T-cell (primary cell): ENCODE results near the gene CCDC180. TPM values are rescaled to one million over a fixed set of nuclear protein-coding genes. Genes with fewer than 3 reads are reported as not detected.

ENCODE experiments used
- ATAC-seq, 4 experiments: fragments of 200-7000 bp in 3 of 4; fragments of 150-1000 bp in 1 of 4; cut with Tn5 transposase; replicated peaks in 1 of 4; 1 replicate in 3 of 4; 2 replicates in 1 of 4; pipeline ENCODE4 v1.10.0; 2021; ENCODE audit warnings: moderate library complexity in 3 of 4, mild to moderate bottlenecking in 2 of 4, moderate number of reproducible peaks in 1 of 4
- CTCF ChIA-PET, 2 donors: fragments of 300-600 bp; sonication (Branson Sonifier 250); formaldehyde crosslinking; loops; one replicate each; lab custom pipeline; 2022; ENCODE audit warnings: antibody characterized with exemption in 2 of 2; lab: Charles Lee
- POLR2A ChIA-PET, 2 donors: fragments of 300-600 bp; sonication (Branson Sonifier 250); formaldehyde crosslinking; loops; one replicate each; lab custom pipeline; 2022; ENCODE audit warnings: antibody characterized with exemption in 2 of 2; lab: Charles Lee
- DNase-seq, 35 experiments: peaks; one replicate each; pipeline versions ENCODE4 v3.0.0 to v3.0.0-alpha.2; 2013 to 2023
- H3K27ac ChIP-seq: one replicate; pipeline ENCODE4 v1.5.1; 2013; ENCODE audit warnings: low read length
- H3K27me3 ChIP-seq, 2 experiments: replicated peaks in 1 of 2; 1 replicate in 1 of 2; 2 replicates in 1 of 2; pipeline versions ENCODE4 v1.6.1 to v1.7.0; 2013; ENCODE audit warnings: low read length in 1 of 2, mixed read lengths in 1 of 2; ENCODE audit not compliant: control insufficient read depth in 2 of 2, insufficient read depth in 2 of 2; ENCODE audit errors: extremely low read depth in 1 of 2
- H3K36me3 ChIP-seq, 2 donors: 1 replicate in 1 of 2; 2 replicates in 1 of 2; pipeline versions ENCODE4 v1.6.1 to v1.7.0; 2013; ENCODE audit warnings: low read length in 1 of 2; ENCODE audit not compliant: control insufficient read depth in 2 of 2, insufficient read depth in 1 of 2; ENCODE audit errors: extremely low read depth in 1 of 2
- H3K4me1 ChIP-seq, 2 experiments: 1 replicate in 1 of 2; 2 replicates in 1 of 2; pipeline versions ENCODE4 v1.6.1 to v1.7.0; 2013; ENCODE audit warnings: low read length in 2 of 2, mixed read lengths in 1 of 2; ENCODE audit not compliant: insufficient read depth in 2 of 2, control insufficient read depth in 1 of 2; ENCODE audit errors: extremely low read depth in 1 of 2
- H3K4me3 ChIP-seq, 2 donors: 1 replicate in 1 of 2; 2 replicates in 1 of 2; pipeline versions ENCODE4 v1.5.1 to v1.7.0; 2013; ENCODE audit warnings: mild to moderate bottlenecking in 2 of 2, low read length in 1 of 2, moderate library complexity in 1 of 2; ENCODE audit not compliant: control insufficient read depth in 1 of 2; ENCODE audit errors: extremely low read depth in 1 of 2
- H3K9me3 ChIP-seq: 2 replicates; pipeline ENCODE4 v1.7.0; 2013
- H3K27ac Mint-ChIP-seq, 2 donors: one replicate each; pipeline ENCODE4 v1.8.0; 2020 to 2021; ENCODE audit warnings: mild to moderate bottlenecking in 2 of 2, mixed read lengths in 2 of 2
- H3K27me3 Mint-ChIP-seq, 2 donors: one replicate each; pipeline ENCODE4 v1.8.0; 2021 to 2022; ENCODE audit warnings: mixed read lengths in 2 of 2
- H3K36me3 Mint-ChIP-seq: one replicate; pipeline ENCODE4 v1.8.0; 2021; ENCODE audit warnings: mixed read lengths
- H3K4me1 Mint-ChIP-seq, 3 donors: one replicate each; pipeline ENCODE4 v1.8.0; 2020 to 2022; ENCODE audit warnings: mixed read lengths in 3 of 3, mild to moderate bottlenecking in 1 of 3
- H3K4me3 Mint-ChIP-seq, 3 donors: one replicate each; pipeline ENCODE4 v1.8.0; 2020 to 2022; ENCODE audit warnings: mild to moderate bottlenecking in 3 of 3, mixed read lengths in 3 of 3, moderate library complexity in 3 of 3
- H3K9me3 Mint-ChIP-seq, 3 donors: one replicate each; pipeline ENCODE4 v1.8.0; 2020 to 2022; ENCODE audit warnings: mixed read lengths in 3 of 3
- WGBS: methylation state at CpG from one replicate; pipeline ENCODE4 v1.1.5; 2013; ENCODE audit warnings: missing lambda C conversion rate; ENCODE audit not compliant: insufficient coverage; 5-methylcytosine and 5-hydroxymethylcytosine counted together
- total RNA-seq, 35 experiments: library from RNA in 6 of 35; stranded (reverse) in 6 of 35; fragments of 120-200 nt in 1 of 35; gene quantifications; one replicate each; pipeline versions ENCODE4 v1.2.1 to v1.2.4 and lab custom pipeline; 2013 to 2026

CCDC180 gene
- total RNA-seq, 5 donors from 2014 or later (not counting 1 experiment from before 2014, with no cell fraction given): 9.6 to 12.9 (median 10.4) TPM

GRCh38 chr9:97320080-97320642 lies 12.7 kb downstream of the CCDC180 start:
- ATAC-seq (no peak), DNase-seq (no peak)
- Histone ChIP-seq H3K9me3 (no peaks in the 10 kb centered on the region), H3K27ac (no peak overlapping the region), H3K4me3 (no peak overlapping the region), H3K36me3 (peaks cover 6 to 23% of the 10 kb centered on the region in 2 donors), H3K27me3 (no peaks in the 10 kb centered on the region), H3K4me1 (no peaks in the 10 kb centered on the region)
- ChIA-PET CTCF (no interaction called here), POLR2A (no interaction called here)
- no peaks in the 10 kb centered on the region for H3K9me3 Mint-ChIP-seq
- no peak overlapping the region for H3K4me3 Mint-ChIP-seq
- H3K27me3 Mint-ChIP-seq: no peaks in the 10 kb centered on the region
- WGBS: no CpG with 5 or more reads among the region's 5 CpGs
- H3K36me3 Mint-ChIP-seq: peaks cover 61% of the 10 kb centered on the region
- H3K27ac Mint-ChIP-seq: no peak overlapping the region
- peaks cover 0 to 8% (median 5%) of the 10 kb centered on the region in 3 donors for H3K4me1 Mint-ChIP-seq

- POLR2A ChIA-PET: no interaction called here
- H3K4me1 Mint-ChIP-seq: peaks cover 0 to 8% (median 5%) of the 10 kb centered on the region in 3 donors
- CTCF ChIA-PET: interaction anchor here in 1 of 2 donors (0.6 kb wide), 1 partner anchor 22 kb away, joined by 5 read pairs; no protein-coding TSS in a partner anchor
These were observed 13.8 kb downstream of the CCDC180 start for GRCh38 chr9:97321251-97321650.

GRCh38 chr9:97321691-97322090 lies 14.2 kb downstream of the CCDC180 start:
- H3K27ac Mint-ChIP-seq: no peak overlapping the region
- H3K9me3 Mint-ChIP-seq: no peaks in the 10 kb centered on the region
- no peak overlapping the region for H3K27ac ChIP-seq
- H3K36me3 ChIP-seq: peaks cover 6 to 24% of the 10 kb centered on the region in 2 donors
- 69% methylated on average over 4 of the region's 4 CpGs for WGBS
- no peak overlapping the region for H3K4me3 Mint-ChIP-seq
- CTCF ChIA-PET: interaction anchor here in 1 of 2 donors (0.6 kb wide), 1 partner anchor 22 kb away, joined by 5 read pairs; no protein-coding TSS in a partner anchor
- no peaks in the 10 kb centered on the region for H3K27me3 Mint-ChIP-seq
- no peaks in the 10 kb centered on the region for H3K4me1 ChIP-seq
- H3K36me3 Mint-ChIP-seq: peaks cover 58% of the 10 kb centered on the region
- no peaks in the 10 kb centered on the region for H3K9me3 ChIP-seq
- no peak for ATAC-seq
- no peak for DNase-seq
- H3K4me1 Mint-ChIP-seq: peaks cover 0 to 8% (median 5%) of the 10 kb centered on the region in 3 donors
- H3K4me3 ChIP-seq: no peak overlapping the region
- H3K27me3 ChIP-seq: no peaks in the 10 kb centered on the region
- POLR2A ChIA-PET: no interaction called here

More at GRCh38 chr9:97321251-97321650, 13.8 kb downstream of the CCDC180 start:
- WGBS: no CpG with 5 or more reads among the region's 1 CpG
- no peak overlapping the region for H3K27ac ChIP-seq
- Mint-ChIP-seq H3K36me3 (peaks cover 60% of the 10 kb centered on the region), H3K27me3 (no peaks in the 10 kb centered on the region), H3K9me3 (no peaks in the 10 kb centered on the region), H3K4me3 (no peak overlapping the region), H3K27ac (no peak overlapping the region)
- no peak for ATAC-seq
- H3K4me1 ChIP-seq: no peaks in the 10 kb centered on the region
- no peak overlapping the region for H3K4me3 ChIP-seq
- H3K36me3 ChIP-seq: peaks cover 6 to 28% of the 10 kb centered on the region in 2 donors
- no peaks in the 10 kb centered on the region for H3K27me3 ChIP-seq
- no peaks in the 10 kb centered on the region for H3K9me3 ChIP-seq
- DNase-seq: no peak

GRCh38 chr9:97322105-97322504 lies 14.6 kb downstream of the CCDC180 start:
- CTCF ChIA-PET: no interaction called here

GRCh38 chr9:97324954-97325353 lies 17.5 kb downstream of the CCDC180 start:
- DNase-seq (no peak), ATAC-seq (no peak)
- Histone ChIP-seq H3K4me1 (no peaks in the 10 kb centered on the region), H3K36me3 (peaks cover 9 to 22% of the 10 kb centered on the region in 2 donors), H3K9me3 (no peaks in the 10 kb centered on the region), H3K4me3 (no peak overlapping the region), H3K27ac (no peak overlapping the region), H3K27me3 (no peaks in the 10 kb centered on the region)
- H3K4me1 Mint-ChIP-seq: no peaks in the 10 kb centered on the region
- 85% methylated on average over 2 of the region's 5 CpGs for WGBS
- no peaks in the 10 kb centered on the region for H3K27me3 Mint-ChIP-seq
- H3K9me3 Mint-ChIP-seq: no peaks in the 10 kb centered on the region
- ChIA-PET POLR2A (no interaction called here), CTCF (no interaction called here)
- peaks cover 59% of the 10 kb centered on the region for H3K36me3 Mint-ChIP-seq
- H3K4me3 Mint-ChIP-seq: no peak overlapping the region
- H3K27ac Mint-ChIP-seq: no peak overlapping the region

More at GRCh38 chr9:97322105-97322504, 14.6 kb downstream of the CCDC180 start:
- Histone ChIP-seq H3K27ac (no peak overlapping the region), H3K4me3 (no peak overlapping the region), H3K4me1 (no peaks in the 10 kb centered on the region), H3K27me3 (no peaks in the 10 kb centered on the region), H3K36me3 (peaks cover 6 to 20% of the 10 kb centered on the region in 2 donors), H3K9me3 (no peaks in the 10 kb centered on the region)
- DNase-seq (no peak), ATAC-seq (no peak)
- no CpG with 5 or more reads among the region's 1 CpG for WGBS
- POLR2A ChIA-PET: no interaction called here
- Mint-ChIP-seq H3K27ac (no peak overlapping the region), H3K9me3 (no peaks in the 10 kb centered on the region), H3K27me3 (no peaks in the 10 kb centered on the region), H3K4me3 (no peak overlapping the region), H3K4me1 (peaks cover 0 to 8% (median 5%) of the 10 kb centered on the region in 3 donors), H3K36me3 (peaks cover 55% of the 10 kb centered on the region)

- H3K36me3 Mint-ChIP-seq: peaks cover 65% of the 10 kb centered on the region
- 91% methylated on average over 5 of the region's 6 CpGs for WGBS
- POLR2A ChIA-PET: no interaction called here
- H3K27me3 ChIP-seq: no peaks in the 10 kb centered on the region
- CTCF ChIA-PET: no interaction called here
- no peaks in the 10 kb centered on the region for H3K4me1 ChIP-seq
- no peaks in the 10 kb centered on the region for H3K27me3 Mint-ChIP-seq
- no peaks in the 10 kb centered on the region for H3K9me3 ChIP-seq
- H3K27ac ChIP-seq: no peak overlapping the region
- no peak overlapping the region for H3K4me3 Mint-ChIP-seq
- H3K4me1 Mint-ChIP-seq: peaks cover 0 to 4% (median 3%) of the 10 kb centered on the region in 3 donors
- no peak for ATAC-seq
- H3K27ac Mint-ChIP-seq: no peak overlapping the region
- no peak overlapping the region for H3K4me3 ChIP-seq
- DNase-seq: no peak
- H3K36me3 ChIP-seq: peaks cover 9 to 17% of the 10 kb centered on the region in 2 donors
- peaks cover 0 to 2% (median 0%) of the 10 kb centered on the region in 3 donors for H3K9me3 Mint-ChIP-seq
These were observed 20.1 kb downstream of the CCDC180 start for GRCh38 chr9:97327562-97327961.
